Measurements from ENCODE around the gene FOXP2.

- no peak for TF ChIP-seq HOXA7 (CRISPR knock-in tag; IDR thresholded peaks at IDR 0.05)
- TF ChIP-seq, protein P1, sequence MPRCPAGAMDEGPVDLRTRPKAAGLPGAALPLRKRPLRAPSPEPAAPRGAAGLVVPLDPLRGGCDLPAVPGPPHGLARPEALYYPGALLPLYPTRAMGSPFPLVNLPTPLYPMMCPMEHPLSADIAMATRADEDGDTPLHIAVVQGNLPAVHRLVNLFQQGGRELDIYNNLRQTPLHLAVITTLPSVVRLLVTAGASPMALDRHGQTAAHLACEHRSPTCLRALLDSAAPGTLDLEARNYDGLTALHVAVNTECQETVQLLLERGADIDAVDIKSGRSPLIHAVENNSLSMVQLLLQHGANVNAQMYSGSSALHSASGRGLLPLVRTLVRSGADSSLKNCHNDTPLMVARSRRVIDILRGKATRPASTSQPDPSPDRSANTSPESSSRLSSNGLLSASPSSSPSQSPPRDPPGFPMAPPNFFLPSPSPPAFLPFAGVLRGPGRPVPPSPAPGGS (IDR thresholded peaks at IDR 0.05): no peak
- TF ChIP-seq CEBPB (IDR thresholded peaks at IDR 0.05): no peak
- TF ChIP-seq CBX2 (IDR thresholded peaks at IDR 0.05; ENCODE audit: borderline replicate concordance, low read depth): no peak
- TF ChIP-seq, protein P2, sequence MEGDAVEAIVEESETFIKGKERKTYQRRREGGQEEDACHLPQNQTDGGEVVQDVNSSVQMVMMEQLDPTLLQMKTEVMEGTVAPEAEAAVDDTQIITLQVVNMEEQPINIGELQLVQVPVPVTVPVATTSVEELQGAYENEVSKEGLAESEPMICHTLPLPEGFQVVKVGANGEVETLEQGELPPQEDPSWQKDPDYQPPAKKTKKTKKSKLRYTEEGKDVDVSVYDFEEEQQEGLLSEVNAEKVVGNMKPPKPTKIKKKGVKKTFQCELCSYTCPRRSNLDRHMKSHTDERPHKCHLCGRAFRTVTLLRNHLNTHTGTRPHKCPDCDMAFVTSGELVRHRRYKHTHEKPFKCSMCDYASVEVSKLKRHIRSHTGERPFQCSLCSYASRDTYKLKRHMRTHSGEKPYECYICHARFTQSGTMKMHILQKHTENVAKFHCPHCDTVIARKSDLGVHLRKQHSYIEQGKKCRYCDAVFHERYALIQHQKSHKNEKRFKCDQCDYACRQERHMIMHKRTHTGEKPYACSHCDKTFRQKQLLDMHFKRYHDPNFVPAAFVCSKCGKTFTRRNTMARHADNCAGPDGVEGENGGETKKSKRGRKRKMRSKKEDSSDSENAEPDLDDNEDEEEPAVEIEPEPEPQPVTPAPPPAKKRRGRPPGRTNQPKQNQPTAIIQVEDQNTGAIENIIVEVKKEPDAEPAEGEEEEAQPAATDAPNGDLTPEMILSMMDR (IDR thresholded peaks at IDR 0.05): no peak; the same call in 2 of the 3 replicates
- TF ChIP-seq ZNF302 (CRISPR knock-in tag; IDR thresholded peaks at IDR 0.05): no peak
- no peak for TF ChIP-seq CHD2 (IDR thresholded peaks at IDR 0.05; ENCODE audit: low read length, partially characterized antibody)
- TF ChIP-seq RAD21 (conservative IDR thresholded peaks at IDR 0.05 in 1 of 2, IDR thresholded peaks at IDR 0.05 in 1 of 2): no peak
- no peak for TF ChIP-seq POLR2A (IDR thresholded peaks at IDR 0.05; ENCODE audit: low read length)
- TF ChIP-seq EP300 (IDR thresholded peaks at IDR 0.05): no peak
Observed at GRCh38 chr7:114422507-114423501, 8.2 kb downstream of the FOXP2 start.
